Keratinocyte (primary cell): ENCODE measurements around the gene ZNF526.

Experiments used
- CTCF ChIP-seq, 3 experiments: IDR thresholded peaks in 1 of 3; conservative IDR thresholded peaks in 1 of 3; optimal IDR thresholded peaks in 1 of 3; 2 replicates in 2 of 3; 3 replicates in 1 of 3; pipeline versions ENCODE3 to v1.5.1; 2011; ENCODE audit warnings: low read length in 3 of 3, mild to moderate bottlenecking in 3 of 3, moderate library complexity in 2 of 3, control low read depth in 1 of 3, inconsistent platforms in 1 of 3; ENCODE audit not compliant: insufficient read depth in 2 of 3; ENCODE audit errors: extremely low read depth in 1 of 3
- EZH2 ChIP-seq: IDR thresholded peaks from one replicate; pipeline ENCODE4 v1.6.1; 2012; ENCODE audit warnings: inconsistent platforms, mild to moderate bottlenecking, low read length, moderate library complexity

- no peak for TF ChIP-seq CTCF (optimal IDR thresholded peaks at IDR 0.05 in 1 of 3, IDR thresholded peaks at IDR 0.05 in 1 of 3, conservative IDR thresholded peaks at IDR 0.05 in 1 of 3; ENCODE audit: extremely low read depth in 1 of 3, insufficient read depth in 2 of 3, low read length in 3 of 3)
- TF ChIP-seq EZH2, result no peak
Measured at GRCh38 chr19:42207767-42208271, 12.3 kb upstream of the ZNF526 start.
